ENCODE results near the gene ATRX.

Gene ATRX

GRCh38 chrX:77820091-77820727 is 34.2 kb upstream of the ATRX start:
- no peak overlapping the region for H3K4ac ChIP-seq (ENCODE audit: low read depth in 1 of 2, low read length in 2 of 2)

GRCh38 chrX:77814210-77814609 is 28.2 kb upstream of the ATRX start:
- H3K4me1 ChIP-seq (ENCODE audit: control insufficient read depth, insufficient read depth, low read depth, low read length): no peaks in the 10 kb centered on the region
- WGBS: no CpG with 5 or more reads among the region's 1 CpG
- H3K9ac ChIP-seq (ENCODE audit: low read length): no peak overlapping the region

More at GRCh38 chrX:77820091-77820727, 34.2 kb upstream of the ATRX start:
- no peak overlapping the region for H2BK120ac ChIP-seq (ENCODE audit: low read depth, low read length)
- H4K8ac ChIP-seq (ENCODE audit: low read length): no peak overlapping the region
- H3K9me3 ChIP-seq (ENCODE audit: control insufficient read depth, low read length): no peaks in the 10 kb centered on the region
- H3K36me3 ChIP-seq (ENCODE audit: control insufficient read depth in 1 of 2, insufficient read depth in 2 of 2, low read depth in 1 of 2, low read length in 2 of 2): peaks cover 3 to 6% of the 10 kb centered on the region in 2 experiments
- H3K79me1 ChIP-seq (replicated peaks; ENCODE audit: low read length, poor library complexity, severe bottlenecking): no peaks in the 10 kb centered on the region
- no peak overlapping the region for H2AFZ ChIP-seq (ENCODE audit: low read depth, low read length)
- no peak overlapping the region for H2BK5ac ChIP-seq (ENCODE audit: low read depth, low read length, poor library complexity, severe bottlenecking)
- H3K23ac ChIP-seq (ENCODE audit: low read length in 2 of 2): no peak overlapping the region
- H2BK12ac ChIP-seq (ENCODE audit: low read length in 2 of 2): no peak overlapping the region
- no peak overlapping the region for H3K9ac ChIP-seq (ENCODE audit: low read length)
- no peak overlapping the region for H3K27ac ChIP-seq (ENCODE audit: low read length, poor library complexity, severe bottlenecking)
- H3K27me3 ChIP-seq (ENCODE audit: control insufficient read depth in 1 of 2, insufficient read depth in 1 of 2, low read length in 2 of 2): no peaks in the 10 kb centered on the region
- H3K18ac ChIP-seq (ENCODE audit: low read depth in 1 of 2, low read length in 2 of 2): no peak overlapping the region
- no peak overlapping the region for H2BK15ac ChIP-seq (ENCODE audit: low read depth, poor library complexity, severe bottlenecking)
- H2AK5ac ChIP-seq (ENCODE audit: low read length, severe bottlenecking): no peak overlapping the region
- no peak for DNase-seq
- no peak overlapping the region for H3K4me2 ChIP-seq (ENCODE audit: low read length, poor library complexity, severe bottlenecking)
- H3K14ac ChIP-seq (ENCODE audit: low read length in 2 of 2): no peak overlapping the region
- H4K91ac ChIP-seq (ENCODE audit: low read length): no peak overlapping the region
- no peak overlapping the region for H3K4me3 ChIP-seq (ENCODE audit: insufficient read depth in 1 of 2, low read depth in 1 of 2, low read length in 2 of 2)
- H3K4me1 ChIP-seq (ENCODE audit: control insufficient read depth, insufficient read depth, low read depth, low read length): no peaks in the 10 kb centered on the region
- 93% methylated on average over 8 of the region's 9 CpGs for WGBS

GRCh38 chrX:77802201-77802600 is 16.2 kb upstream of the ATRX start:
- Histone ChIP-seq H3K27me3 (ENCODE audit: control insufficient read depth in 1 of 2, insufficient read depth in 1 of 2, low read length in 2 of 2) (no peaks in the 10 kb centered on the region), H3K36me3 (ENCODE audit: control insufficient read depth in 1 of 2, insufficient read depth in 2 of 2, low read depth in 1 of 2, low read length in 2 of 2) (no peaks in the 10 kb centered on the region), H2BK15ac (ENCODE audit: low read depth, poor library complexity, severe bottlenecking) (no peak overlapping the region), H3K9ac (ENCODE audit: low read length) (no peak overlapping the region), H3K4me1 (ENCODE audit: control insufficient read depth, insufficient read depth, low read depth, low read length) (no peaks in the 10 kb centered on the region), H4K8ac (ENCODE audit: low read length) (no peak overlapping the region), H2BK12ac (ENCODE audit: low read length in 2 of 2) (no peak overlapping the region), H3K18ac (ENCODE audit: low read depth in 1 of 2, low read length in 2 of 2) (no peak overlapping the region), H3K9me3 (ENCODE audit: control insufficient read depth, low read length) (no peaks in the 10 kb centered on the region), H2BK120ac (ENCODE audit: low read depth, low read length) (no peak overlapping the region), H2AFZ (ENCODE audit: low read depth, low read length) (no peak overlapping the region), H2BK5ac (ENCODE audit: low read depth, low read length, poor library complexity, severe bottlenecking) (no peak overlapping the region), H3K27ac (ENCODE audit: low read length, poor library complexity, severe bottlenecking) (no peak overlapping the region), H3K4me2 (ENCODE audit: low read length, poor library complexity, severe bottlenecking) (no peak overlapping the region), H4K91ac (ENCODE audit: low read length) (no peak overlapping the region), H3K79me1 (replicated peaks; ENCODE audit: low read length, poor library complexity, severe bottlenecking) (no peaks in the 10 kb centered on the region), H3K4me3 (ENCODE audit: insufficient read depth in 1 of 2, low read depth in 1 of 2, low read length in 2 of 2) (no peak overlapping the region), H2AK5ac (ENCODE audit: low read length, severe bottlenecking) (no peak overlapping the region), H3K4ac (ENCODE audit: low read depth in 1 of 2, low read length in 2 of 2) (no peak overlapping the region), H3K14ac (ENCODE audit: low read length in 2 of 2) (no peak overlapping the region), H3K23ac (ENCODE audit: low read length in 2 of 2) (no peak overlapping the region)
- no CpG with 5 or more reads among the region's 1 CpG for WGBS
- no peak for DNase-seq

More at GRCh38 chrX:77814210-77814609, 28.2 kb upstream of the ATRX start:
- no peak for DNase-seq
- no peak overlapping the region for H3K4me2 ChIP-seq (ENCODE audit: low read length, poor library complexity, severe bottlenecking)
- H3K23ac ChIP-seq (ENCODE audit: low read length in 2 of 2): no peak overlapping the region
- H3K36me3 ChIP-seq (ENCODE audit: control insufficient read depth in 1 of 2, insufficient read depth in 2 of 2, low read depth in 1 of 2, low read length in 2 of 2): no peaks in the 10 kb centered on the region
- H3K18ac ChIP-seq (ENCODE audit: low read depth in 1 of 2, low read length in 2 of 2): no peak overlapping the region
- no peaks in the 10 kb centered on the region for H3K27me3 ChIP-seq (ENCODE audit: control insufficient read depth in 1 of 2, insufficient read depth in 1 of 2, low read length in 2 of 2)
- H3K14ac ChIP-seq (ENCODE audit: low read length in 2 of 2): no peak overlapping the region
- no peak overlapping the region for H2BK12ac ChIP-seq (ENCODE audit: low read length in 2 of 2)
- H3K79me1 ChIP-seq (replicated peaks; ENCODE audit: low read length, poor library complexity, severe bottlenecking): no peaks in the 10 kb centered on the region
- H3K4ac ChIP-seq (ENCODE audit: low read depth in 1 of 2, low read length in 2 of 2): no peak overlapping the region
- H2BK5ac ChIP-seq (ENCODE audit: low read depth, low read length, poor library complexity, severe bottlenecking): no peak overlapping the region
- H3K4me3 ChIP-seq (ENCODE audit: insufficient read depth in 1 of 2, low read depth in 1 of 2, low read length in 2 of 2): no peak overlapping the region
- no peak overlapping the region for H4K91ac ChIP-seq (ENCODE audit: low read length)
- no peak overlapping the region for H2BK120ac ChIP-seq (ENCODE audit: low read depth, low read length)
- peaks cover 2% of the 10 kb centered on the region for H3K9me3 ChIP-seq (ENCODE audit: control insufficient read depth, low read length)
- no peak overlapping the region for H2BK15ac ChIP-seq (ENCODE audit: low read depth, poor library complexity, severe bottlenecking)
- H2AFZ ChIP-seq (ENCODE audit: low read depth, low read length): no peak overlapping the region
- H4K8ac ChIP-seq (ENCODE audit: low read length): no peak overlapping the region
- no peak overlapping the region for H2AK5ac ChIP-seq (ENCODE audit: low read length, severe bottlenecking)
- H3K27ac ChIP-seq (ENCODE audit: low read length, poor library complexity, severe bottlenecking): no peak overlapping the region

- Histone ChIP-seq H3K4me3 (ENCODE audit: insufficient read depth in 1 of 2, low read depth in 1 of 2, low read length in 2 of 2) (no peak overlapping the region), H4K91ac (ENCODE audit: low read length) (no peak overlapping the region), H2BK15ac (ENCODE audit: low read depth, poor library complexity, severe bottlenecking) (no peak overlapping the region), H2BK5ac (ENCODE audit: low read depth, low read length, poor library complexity, severe bottlenecking) (no peak overlapping the region), H3K36me3 (ENCODE audit: control insufficient read depth in 1 of 2, insufficient read depth in 2 of 2, low read depth in 1 of 2, low read length in 2 of 2) (no peaks in the 10 kb centered on the region), H3K4me2 (ENCODE audit: low read length, poor library complexity, severe bottlenecking) (no peak overlapping the region), H3K4me1 (ENCODE audit: control insufficient read depth, insufficient read depth, low read depth, low read length) (no peaks in the 10 kb centered on the region), H2BK120ac (ENCODE audit: low read depth, low read length) (no peak overlapping the region), H3K9ac (ENCODE audit: low read length) (no peak overlapping the region), H3K9me3 (ENCODE audit: control insufficient read depth, low read length) (no peaks in the 10 kb centered on the region), H3K4ac (ENCODE audit: low read depth in 1 of 2, low read length in 2 of 2) (no peak overlapping the region), H3K79me1 (replicated peaks; ENCODE audit: low read length, poor library complexity, severe bottlenecking) (no peaks in the 10 kb centered on the region), H3K27me3 (ENCODE audit: control insufficient read depth in 1 of 2, insufficient read depth in 1 of 2, low read length in 2 of 2) (no peaks in the 10 kb centered on the region), H3K14ac (ENCODE audit: low read length in 2 of 2) (no peak overlapping the region), H3K23ac (ENCODE audit: low read length in 2 of 2) (no peak overlapping the region), H3K18ac (ENCODE audit: low read depth in 1 of 2, low read length in 2 of 2) (no peak overlapping the region), H4K8ac (ENCODE audit: low read length) (no peak overlapping the region), H3K27ac (ENCODE audit: low read length, poor library complexity, severe bottlenecking) (no peak overlapping the region), H2AK5ac (ENCODE audit: low read length, severe bottlenecking) (no peak overlapping the region), H2AFZ (ENCODE audit: low read depth, low read length) (no peak overlapping the region), H2BK12ac (ENCODE audit: low read length in 2 of 2) (no peak overlapping the region)
- WGBS: no CpG with 5 or more reads among the region's 1 CpG
- no peak for DNase-seq
Measured at GRCh38 chrX:77795124-77795523, 9.1 kb upstream of the ATRX start.
